Endothelial cell of umbilical vein (primary cell): Measurements from ENCODE around the gene IFITM5. TPM values are rescaled to one million over a fixed set of nuclear protein-coding genes. Genes with fewer than 3 reads are reported as not detected.

Experiments used
- BruUV-seq: library from RNA; stranded (reverse); fragments of 400-500 nt; replicated peaks from 2 replicates; lab custom pipeline; 2021; lab: Mats Ljungman, UMichigan
- CTCF ChIA-PET: fragments of 300-600, 350-600 bp; sonication (Branson Sonifier 250); formaldehyde crosslinking; loops from one replicate; lab custom pipeline; 2021; ENCODE audit warnings: antibody characterized with exemption, inconsistent platforms; lab: Charles Lee
- POLR2A ChIA-PET: fragments of 300-600, 350-600 bp; sonication (Branson Sonifier 250); formaldehyde crosslinking; loops from one replicate; lab custom pipeline; 2021; ENCODE audit warnings: antibody characterized with exemption, inconsistent platforms; lab: Charles Lee
- DNase-seq: peaks from one replicate; pipeline ENCODE4 v3.0.0-alpha.2; 2011; ENCODE audit warnings: low read depth, low spot score
- FAIRE-seq: peaks from 2 replicates; lab custom pipeline; 2011; peaks lifted over from hg19 to GRCh38; lab: Jason Lieb, UNC
- H2AFZ ChIP-seq: 2 replicates; pipeline ENCODE4 v1.6.0; 2012; ENCODE audit warnings: low read depth, low read length, control low read depth, inconsistent platforms
- H3K27ac ChIP-seq: 2 replicates; pipeline ENCODE4 v1.5.1; 2011; ENCODE audit warnings: low read depth, mild to moderate bottlenecking, control low read depth, low read length, moderate library complexity; ENCODE audit not compliant: insufficient read depth
- H3K27me3 ChIP-seq, 2 experiments: 2 replicates each; pipeline versions ENCODE4 v1.6.0 to v1.6.1; 2011; ENCODE audit warnings: low read length in 2 of 2, mixed read lengths in 1 of 2; ENCODE audit not compliant: control insufficient read depth in 2 of 2, insufficient read depth in 2 of 2
- H3K36me3 ChIP-seq, 2 experiments: 2 replicates in 1 of 2; 3 replicates in 1 of 2; pipeline ENCODE4 v1.5.1; 2011; ENCODE audit warnings: low read length in 2 of 2, mild to moderate bottlenecking in 1 of 2, moderate library complexity in 1 of 2; ENCODE audit not compliant: control insufficient read depth in 2 of 2, insufficient read depth in 2 of 2; ENCODE audit errors: extremely low read depth in 1 of 2
- H3K4me1 ChIP-seq: 3 replicates; pipeline ENCODE4 v1.5.1; 2011; ENCODE audit warnings: mild to moderate bottlenecking, low read length; ENCODE audit not compliant: control insufficient read depth, insufficient read depth; ENCODE audit errors: extremely low read depth
- H3K4me2 ChIP-seq: 2 replicates; pipeline ENCODE4 v1.6.1; 2011; ENCODE audit warnings: low read length, control low read depth, mixed read lengths; ENCODE audit not compliant: insufficient read depth
- H3K4me3 ChIP-seq, 3 experiments: fragments of 200-600 bp in 1 of 3; sonication (generic), shearing (Covaris generic) in 1 of 3; replicated peaks in 1 of 3; 2 replicates each; pipeline ENCODE4 v1.5.1; 2011 to 2016; ENCODE audit warnings: control low read depth in 3 of 3, low read length in 3 of 3, mild to moderate bottlenecking in 2 of 3, inconsistent platforms in 1 of 3, low read depth in 1 of 3, moderate library complexity in 1 of 3; ENCODE audit not compliant: insufficient read depth in 1 of 3
- H3K79me2 ChIP-seq: 2 replicates; pipeline ENCODE4 v1.6.0; 2012; ENCODE audit warnings: low read length, inconsistent platforms; ENCODE audit not compliant: control insufficient read depth, insufficient read depth
- H3K9ac ChIP-seq: replicated peaks from 2 replicates; pipeline ENCODE3; 2011; ENCODE audit warnings: low read length, control low read depth; ENCODE audit not compliant: insufficient read depth; ENCODE audit errors: extremely low read depth
- H3K9me1 ChIP-seq: replicated peaks from 3 replicates; pipeline ENCODE4 v1.6.0; 2011; ENCODE audit warnings: mild to moderate bottlenecking, low read length; ENCODE audit not compliant: control insufficient read depth, insufficient read depth; ENCODE audit errors: extremely low read depth
- H3K9me3 ChIP-seq: replicated peaks from 2 replicates; pipeline ENCODE4 v1.5.1; 2012; ENCODE audit warnings: low read length, inconsistent platforms; ENCODE audit not compliant: control insufficient read depth, insufficient read depth
- H4K20me1 ChIP-seq: replicated peaks from 2 replicates; pipeline ENCODE3; 2011; ENCODE audit warnings: mild to moderate bottlenecking, low read length; ENCODE audit not compliant: control insufficient read depth, insufficient read depth; ENCODE audit errors: extremely low read depth
- EZH2 ChIP-seq: IDR thresholded peaks from 2 replicates; pipeline ENCODE4 v1.6.1; 2012; ENCODE audit warnings: borderline replicate concordance, low read depth, mild to moderate bottlenecking, moderate library complexity, low read length, inconsistent platforms; ENCODE audit not compliant: severe bottlenecking
- FOS ChIP-seq: IDR thresholded peaks from 2 replicates; pipeline ENCODE4 v1.6.1; 2011; ENCODE audit warnings: mild to moderate bottlenecking, low read length, moderate library complexity, borderline replicate concordance; ENCODE audit not compliant: insufficient read depth
- GATA2 ChIP-seq: IDR thresholded peaks from 2 replicates; pipeline ENCODE4 v1.7.0; 2011; ENCODE audit warnings: low read depth, mild to moderate bottlenecking, moderate library complexity, mixed read lengths, low read length; ENCODE audit not compliant: insufficient read length, insufficient read depth
- JUN ChIP-seq: IDR thresholded peaks from 2 replicates; pipeline ENCODE4 v1.6.1; 2011; ENCODE audit warnings: borderline replicate concordance, low read depth; ENCODE audit not compliant: insufficient read length, insufficient read depth
- MYC ChIP-seq: IDR thresholded peaks from one replicate; pipeline ENCODE4 v1.6.1; 2011; ENCODE audit warnings: mild to moderate bottlenecking, low read depth, low read length
- POLR2A ChIP-seq: IDR thresholded peaks from 2 replicates; pipeline ENCODE4 v1.6.1; 2012; ENCODE audit warnings: low read depth, mild to moderate bottlenecking, control low read depth, low read length
- POLR2AphosphoS5 ChIP-seq: IDR thresholded peaks from 2 replicates; pipeline ENCODE4 v1.6.1; 2012; ENCODE audit warnings: low read depth, mild to moderate bottlenecking, control low read depth, low read length, moderate library complexity; ENCODE audit not compliant: insufficient read depth
- dilution Hi-C: fragments of 300-500 bp; cut with MboI; formaldehyde crosslinking; loops from one replicate; pipeline ENCODE4 v1.15.0; 2019; ENCODE audit warnings: low sequenced_read_pairs; ENCODE audit not compliant: extremely low pct_ligation_motif_present
- intact Hi-C: fragments of 100-400 bp; cut with micrococcal nuclease; formaldehyde crosslinking; loops from one replicate; pipeline ENCODE4 v1.10.0; 2022
- polyA plus RNA-seq, 4 experiments: library from polyadenylated mRNA; depleted of rRNA in 3 of 4; stranded (reverse) in 3 of 4; unstranded in 1 of 4; fragments of >200 nt; gene quantifications; 2 replicates each; pipeline versions ENCODE4 v1.2.1 to v1.2.3, GENCODE V29; 2011 to 2012; ENCODE audit warnings: missing spikeins in 1 of 4
- total RNA-seq: library from RNA; stranded (reverse); gene quantifications from 2 replicates; pipeline ENCODE4 v1.2.3, GENCODE V29; 2021
- TF ChIP-seq, protein P1 (sequence below), 2 donors: IDR thresholded peaks; 1 replicate in 1 of 2; 2 replicates in 1 of 2; pipeline ENCODE4 v1.5.1; 2011; ENCODE audit warnings: low read length in 2 of 2, mild to moderate bottlenecking in 2 of 2, moderate library complexity in 2 of 2, control low read depth in 1 of 2, inconsistent platforms in 1 of 2, low read depth in 1 of 2; ENCODE audit not compliant: insufficient read depth in 1 of 2; ENCODE audit errors: extremely low read depth in 1 of 2
- TF ChIP-seq, protein P2 (sequence below): IDR thresholded peaks from 2 replicates; pipeline ENCODE4 v1.6.1; 2011; ENCODE audit not compliant: insufficient read depth, insufficient read length

Gene IFITM5
- total and polyA plus RNA-seq, 2 donors (not counting 3 experiments of a cell fraction or from before 2014, with no cell fraction given), result not detected

DNA sequence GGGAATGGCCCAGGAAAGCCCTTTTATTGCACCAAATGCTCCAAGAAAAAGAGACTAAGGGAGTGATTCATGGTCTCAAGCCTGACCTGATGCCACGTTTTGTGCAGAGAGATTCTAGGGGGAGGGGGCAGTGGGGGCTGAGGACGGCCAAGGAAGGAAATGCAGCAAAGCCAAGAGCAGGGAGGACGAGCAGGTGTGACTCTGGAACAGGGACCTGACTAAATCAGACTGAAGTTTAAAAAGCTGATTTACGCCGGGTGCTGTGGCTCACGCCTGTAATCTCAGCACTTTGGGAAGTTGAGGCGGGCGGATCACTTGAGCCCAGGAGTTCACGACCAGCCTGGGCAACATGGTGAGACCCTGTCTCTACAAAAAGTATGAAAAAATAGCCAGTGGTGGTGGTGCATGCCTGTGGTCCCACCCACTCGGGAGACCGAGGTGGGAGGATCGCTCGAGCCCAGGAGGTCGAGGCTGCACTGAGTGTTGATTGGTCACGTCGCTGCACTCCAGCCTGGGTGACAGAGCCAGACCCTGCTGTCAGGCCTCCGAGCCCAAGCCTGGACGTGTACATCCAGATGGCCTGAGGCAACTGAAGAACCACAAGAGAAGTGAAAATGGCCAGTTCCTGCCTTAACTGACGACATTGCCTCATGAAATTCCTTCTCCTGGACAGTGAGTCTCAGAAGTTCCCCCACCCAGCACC, 32.2 kb upstream of the IFITM5 start:
- H3K27me3 ChIP-seq, result no peaks in the 10 kb centered on the region
- FAIRE-seq (no peak), DNase-seq (no peak)
- no TSS peak for BruUV-seq
- dilution Hi-C loops, result no loop called here
- H3K4me2 ChIP-seq, result no peak overlapping the region
- H3K9me3 ChIP-seq, result no peaks in the 10 kb centered on the region
- H3K4me1 ChIP-seq, result peaks cover 25% of the 10 kb centered on the region
- H3K27ac ChIP-seq, result no peak overlapping the region
- POLR2A ChIA-PET, result no interaction called here
- no peak overlapping the region for H3K9ac ChIP-seq
- H4K20me1 ChIP-seq, result no peaks in the 10 kb centered on the region
- intact Hi-C loops, result no loop called here
- CTCF ChIA-PET, result interaction anchor here (1.1 kb wide), 1 partner anchor 24 kb away, joined by 3 read pairs; no protein-coding TSS in a partner anchor
- H2AFZ ChIP-seq, result no peak overlapping the region
- H3K4me3 ChIP-seq, result no peak overlapping the region
- no peak for TF ChIP-seq JUN
- TF ChIP-seq MYC, result no peak
- H3K36me3 ChIP-seq, result no peaks in the 10 kb centered on the region
- H3K79me2 ChIP-seq, result no peaks in the 10 kb centered on the region
- H3K9me1 ChIP-seq, result no peaks in the 10 kb centered on the region

DNA sequence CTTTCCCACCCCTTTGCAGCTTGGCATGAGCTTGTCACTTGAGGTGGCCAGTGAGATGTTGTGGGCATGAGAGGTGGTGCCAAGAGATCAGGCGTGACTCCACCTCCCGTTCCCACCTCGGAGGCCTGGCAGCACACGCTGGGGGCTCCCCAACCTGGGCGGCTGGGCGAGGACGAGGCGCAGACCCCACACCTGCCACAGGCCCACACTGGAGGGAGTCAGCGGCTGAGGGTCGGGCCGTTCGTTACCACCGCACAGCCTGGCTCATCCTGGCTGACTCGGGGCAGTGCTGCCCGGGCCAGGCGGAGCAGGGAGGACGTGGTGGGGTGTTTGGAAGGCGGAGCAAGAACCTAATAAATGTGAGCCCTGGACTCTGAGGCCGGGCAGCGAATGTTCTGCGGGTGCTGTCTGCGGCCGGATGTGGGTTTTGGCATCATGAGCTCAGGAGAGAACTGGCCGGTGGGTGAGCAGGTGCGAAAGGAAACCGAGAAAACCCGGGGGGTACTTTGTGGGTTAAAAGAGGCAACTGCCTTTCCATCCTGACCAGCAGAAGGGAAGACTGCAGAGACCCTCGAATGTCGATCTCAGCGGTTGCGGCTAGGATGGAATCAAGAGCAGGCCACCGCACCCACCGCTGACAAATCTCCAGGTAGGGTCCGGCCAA, 31.5 kb upstream of the IFITM5 start:
- intact Hi-C loops, result no loop called here
- dilution Hi-C loops, result no loop called here
- TF ChIP-seq JUN, result no peak
- TF ChIP-seq MYC, result no peak
- TF ChIP-seq, protein P1, sequence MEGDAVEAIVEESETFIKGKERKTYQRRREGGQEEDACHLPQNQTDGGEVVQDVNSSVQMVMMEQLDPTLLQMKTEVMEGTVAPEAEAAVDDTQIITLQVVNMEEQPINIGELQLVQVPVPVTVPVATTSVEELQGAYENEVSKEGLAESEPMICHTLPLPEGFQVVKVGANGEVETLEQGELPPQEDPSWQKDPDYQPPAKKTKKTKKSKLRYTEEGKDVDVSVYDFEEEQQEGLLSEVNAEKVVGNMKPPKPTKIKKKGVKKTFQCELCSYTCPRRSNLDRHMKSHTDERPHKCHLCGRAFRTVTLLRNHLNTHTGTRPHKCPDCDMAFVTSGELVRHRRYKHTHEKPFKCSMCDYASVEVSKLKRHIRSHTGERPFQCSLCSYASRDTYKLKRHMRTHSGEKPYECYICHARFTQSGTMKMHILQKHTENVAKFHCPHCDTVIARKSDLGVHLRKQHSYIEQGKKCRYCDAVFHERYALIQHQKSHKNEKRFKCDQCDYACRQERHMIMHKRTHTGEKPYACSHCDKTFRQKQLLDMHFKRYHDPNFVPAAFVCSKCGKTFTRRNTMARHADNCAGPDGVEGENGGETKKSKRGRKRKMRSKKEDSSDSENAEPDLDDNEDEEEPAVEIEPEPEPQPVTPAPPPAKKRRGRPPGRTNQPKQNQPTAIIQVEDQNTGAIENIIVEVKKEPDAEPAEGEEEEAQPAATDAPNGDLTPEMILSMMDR (IDR thresholded peaks at IDR 0.05; ENCODE audit: extremely low read depth in 1 of 2, insufficient read depth in 1 of 2, low read depth in 1 of 2, low read length in 2 of 2), result no peak
- no peak for TF ChIP-seq POLR2A
- TF ChIP-seq EZH2, result no peak
- no peak for TF ChIP-seq GATA2
- TF ChIP-seq, protein P2, sequence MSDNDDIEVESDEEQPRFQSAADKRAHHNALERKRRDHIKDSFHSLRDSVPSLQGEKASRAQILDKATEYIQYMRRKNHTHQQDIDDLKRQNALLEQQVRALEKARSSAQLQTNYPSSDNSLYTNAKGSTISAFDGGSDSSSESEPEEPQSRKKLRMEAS, result no peak
- no peak for TF ChIP-seq FOS
- no peak for TF ChIP-seq POLR2AphosphoS5
- Histone ChIP-seq H3K36me3 (no peaks in the 10 kb centered on the region), H3K4me2 (no peak overlapping the region), H3K9me1 (no peaks in the 10 kb centered on the region), H3K27me3 (no peaks in the 10 kb centered on the region), H3K4me3 (no peak overlapping the region), H4K20me1 (no peaks in the 10 kb centered on the region), H3K9me3 (no peaks in the 10 kb centered on the region), H3K27ac (no peak overlapping the region), H3K9ac (no peak overlapping the region), H2AFZ (no peak overlapping the region), H3K4me1 (peaks cover 22% of the 10 kb centered on the region), H3K79me2 (no peaks in the 10 kb centered on the region)
- BruUV-seq, result no TSS peak
- FAIRE-seq, result no peak
- ChIA-PET CTCF (no interaction called here), POLR2A (no interaction called here)
- no peak for DNase-seq
